Measurements from ENCODE around the gene MYO5B.

DNA sequence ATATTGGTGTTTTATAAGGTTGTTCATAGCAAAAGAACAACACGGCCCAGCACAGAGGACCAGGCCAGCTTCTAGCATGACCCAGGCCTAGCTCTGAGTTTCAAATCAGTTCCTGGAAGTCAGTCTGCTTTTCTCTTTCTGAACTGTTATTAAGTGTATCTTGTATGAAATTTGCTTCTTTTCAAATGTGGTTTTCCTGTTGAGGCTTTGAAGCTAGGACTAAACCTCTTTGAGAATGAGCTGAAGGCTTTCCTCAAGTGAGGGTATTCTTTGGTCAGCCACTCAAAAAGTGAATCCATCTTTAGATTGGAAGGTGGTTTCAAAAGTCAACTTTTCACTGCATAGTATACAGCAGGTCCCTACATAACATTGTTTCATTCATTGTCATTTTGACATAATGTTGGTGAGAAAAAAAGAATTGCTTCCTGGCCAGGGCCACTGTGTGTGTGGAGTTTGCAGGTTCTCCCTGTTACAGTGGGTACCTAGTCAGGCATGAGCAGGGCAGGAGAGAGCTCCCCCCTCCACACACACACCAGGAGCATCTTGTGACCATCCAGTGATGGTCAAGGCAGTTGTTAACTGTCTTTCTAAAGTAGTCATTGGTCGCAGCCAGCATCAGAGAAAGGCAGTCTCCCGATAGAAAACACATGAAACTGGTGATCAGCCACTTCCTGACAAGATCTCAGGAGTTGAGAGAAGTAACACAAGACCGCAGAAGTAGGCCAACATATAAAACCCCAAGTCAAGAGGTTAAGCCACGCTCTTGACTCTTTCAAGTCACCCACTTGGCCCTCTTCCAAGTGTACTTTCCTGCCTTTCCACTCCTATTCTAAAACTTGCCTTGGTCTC, 374.9 kb downstream of the MYO5B start:
- no peak for TF ChIP-seq EZH2phosphoT487 (IDR thresholded peaks at IDR 0.05)
- TF ChIP-seq, protein P1, sequence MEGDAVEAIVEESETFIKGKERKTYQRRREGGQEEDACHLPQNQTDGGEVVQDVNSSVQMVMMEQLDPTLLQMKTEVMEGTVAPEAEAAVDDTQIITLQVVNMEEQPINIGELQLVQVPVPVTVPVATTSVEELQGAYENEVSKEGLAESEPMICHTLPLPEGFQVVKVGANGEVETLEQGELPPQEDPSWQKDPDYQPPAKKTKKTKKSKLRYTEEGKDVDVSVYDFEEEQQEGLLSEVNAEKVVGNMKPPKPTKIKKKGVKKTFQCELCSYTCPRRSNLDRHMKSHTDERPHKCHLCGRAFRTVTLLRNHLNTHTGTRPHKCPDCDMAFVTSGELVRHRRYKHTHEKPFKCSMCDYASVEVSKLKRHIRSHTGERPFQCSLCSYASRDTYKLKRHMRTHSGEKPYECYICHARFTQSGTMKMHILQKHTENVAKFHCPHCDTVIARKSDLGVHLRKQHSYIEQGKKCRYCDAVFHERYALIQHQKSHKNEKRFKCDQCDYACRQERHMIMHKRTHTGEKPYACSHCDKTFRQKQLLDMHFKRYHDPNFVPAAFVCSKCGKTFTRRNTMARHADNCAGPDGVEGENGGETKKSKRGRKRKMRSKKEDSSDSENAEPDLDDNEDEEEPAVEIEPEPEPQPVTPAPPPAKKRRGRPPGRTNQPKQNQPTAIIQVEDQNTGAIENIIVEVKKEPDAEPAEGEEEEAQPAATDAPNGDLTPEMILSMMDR (IDR thresholded peaks at IDR 0.05) = no peak
- TF ChIP-seq EZH2 (IDR thresholded peaks at IDR 0.05) = no peak
